H9 (cell line): ENCODE measurements around the gene NUTM2G. TPM values are rescaled to one million over a fixed set of nuclear protein-coding genes. Genes with fewer than 3 reads are reported as not detected.
"Not testable (repeated sequence)": the region's sequence is repeated elsewhere in the genome, so short reads cannot be mapped to it uniquely, and the experiment has no call there.

Source experiments
- DNase-seq: peaks from one replicate; pipeline ENCODE4 v3.0.0-alpha.2; 2017
- H2AFZ ChIP-seq: one replicate; pipeline ENCODE4 v1.6.1; 2013; ENCODE audit warnings: mild to moderate bottlenecking, low read length, control low read depth, moderate library complexity
- H2AK5ac ChIP-seq: 2 replicates; pipeline ENCODE4 v1.6.1; 2013; ENCODE audit warnings: low read length, control low read depth, mixed read lengths; ENCODE audit not compliant: insufficient read length
- H2BK120ac ChIP-seq: one replicate; pipeline ENCODE4 v1.6.1; 2013; ENCODE audit warnings: low read depth, mild to moderate bottlenecking, low read length, control low read depth, inconsistent platforms; ENCODE audit not compliant: poor library complexity, severe bottlenecking
- H2BK12ac ChIP-seq: 2 replicates; pipeline ENCODE4 v1.6.1; 2013; ENCODE audit warnings: low read length, control low read depth, mixed read lengths, low read depth; ENCODE audit not compliant: insufficient read length
- H2BK15ac ChIP-seq: 2 replicates; pipeline ENCODE4 v1.6.1; 2013; ENCODE audit warnings: low read depth, low read length, control low read depth
- H2BK20ac ChIP-seq: one replicate; pipeline ENCODE4 v1.6.1; 2013; ENCODE audit warnings: low read depth, mild to moderate bottlenecking, low read length, control low read depth, inconsistent platforms; ENCODE audit not compliant: poor library complexity, severe bottlenecking
- H2BK5ac ChIP-seq: 2 replicates; pipeline ENCODE4 v1.6.1; 2013; ENCODE audit warnings: low read length, control low read depth, mixed read lengths; ENCODE audit not compliant: insufficient read length
- H3K14ac ChIP-seq: 2 replicates; pipeline ENCODE4 v1.6.1; 2013; ENCODE audit warnings: low read length, control low read depth; ENCODE audit not compliant: insufficient read depth
- H3K18ac ChIP-seq: 2 replicates; pipeline ENCODE4 v1.6.1; 2013; ENCODE audit warnings: low read depth, mild to moderate bottlenecking, mixed read lengths, low read length, control low read depth; ENCODE audit not compliant: insufficient read length
- H3K23ac ChIP-seq: 2 replicates; pipeline ENCODE4 v1.6.1; 2013; ENCODE audit warnings: low read length, control low read depth, mixed read lengths, low read depth; ENCODE audit not compliant: insufficient read length
- H3K23me2 ChIP-seq: 2 replicates; pipeline ENCODE4 v1.6.1; 2013; ENCODE audit warnings: low read depth, mild to moderate bottlenecking, mixed read lengths, low read length, control low read depth; ENCODE audit not compliant: insufficient read length, poor library complexity, severe bottlenecking
- H3K27ac ChIP-seq: 2 replicates; pipeline ENCODE4 v1.5.1; 2013; ENCODE audit warnings: low read length, control low read depth, mixed read lengths, low read depth; ENCODE audit not compliant: insufficient read length
- H3K27me3 ChIP-seq: 2 replicates; pipeline ENCODE4 v1.6.1; 2013; ENCODE audit warnings: low read length, control low read depth, inconsistent platforms; ENCODE audit not compliant: insufficient read depth
- H3K4ac ChIP-seq: 2 replicates; pipeline ENCODE4 v1.6.1; 2013; ENCODE audit warnings: low read depth, mild to moderate bottlenecking, control low read depth, inconsistent platforms, low read length, moderate library complexity
- H3K4me1 ChIP-seq: 2 replicates; pipeline ENCODE4 v1.6.1; 2013; ENCODE audit warnings: low read length, control low read depth, inconsistent platforms; ENCODE audit not compliant: insufficient read depth
- H3K4me2 ChIP-seq: 2 replicates; pipeline ENCODE4 v1.6.1; 2013; ENCODE audit warnings: low read length, control low read depth, mixed read lengths; ENCODE audit not compliant: insufficient read length, insufficient read depth
- H3K56ac ChIP-seq: 2 replicates; pipeline ENCODE4 v1.6.1; 2013; ENCODE audit warnings: low read depth, mild to moderate bottlenecking, mixed read lengths, low read length, control low read depth; ENCODE audit not compliant: insufficient read length
- H3K79me1 ChIP-seq: 2 replicates; pipeline ENCODE4 v1.6.1; 2013; ENCODE audit warnings: low read depth, mild to moderate bottlenecking, moderate library complexity, low read length, control low read depth, inconsistent platforms; ENCODE audit not compliant: insufficient read depth, poor library complexity, severe bottlenecking
- H3K79me2 ChIP-seq: 2 replicates; pipeline ENCODE4 v1.6.1; 2013; ENCODE audit warnings: low read length, control low read depth, inconsistent platforms; ENCODE audit not compliant: insufficient read depth
- H3K9ac ChIP-seq: 2 replicates; pipeline ENCODE4 v1.6.1; 2013; ENCODE audit warnings: low read length, control low read depth, mixed read lengths; ENCODE audit not compliant: insufficient read length; ENCODE audit errors: extremely low read depth
- H3K9me3 ChIP-seq: one replicate; pipeline ENCODE4 v1.6.1; 2013; ENCODE audit warnings: low read depth, low read length, inconsistent platforms; ENCODE audit not compliant: control insufficient read depth
- H3T11ph ChIP-seq: one replicate; pipeline ENCODE4 v1.6.1; 2013; ENCODE audit warnings: mild to moderate bottlenecking, low read length, control low read depth, inconsistent platforms
- H4K20me1 ChIP-seq: one replicate; pipeline ENCODE4 v1.6.1; 2013; ENCODE audit not compliant: control insufficient read depth, insufficient read length, insufficient read depth
- H4K5ac ChIP-seq: 2 replicates; pipeline ENCODE4 v1.6.1; 2013; ENCODE audit warnings: low read depth, mild to moderate bottlenecking, mixed read lengths, low read length, control low read depth; ENCODE audit not compliant: insufficient read length
- H4K8ac ChIP-seq: replicated peaks from 2 replicates; pipeline ENCODE4 v1.6.1; 2013; ENCODE audit warnings: low read length, control low read depth, mixed read lengths, low read depth; ENCODE audit not compliant: insufficient read length
- H4K91ac ChIP-seq: 2 replicates; pipeline ENCODE4 v1.6.1; 2013; ENCODE audit warnings: low read depth, mild to moderate bottlenecking, moderate library complexity, mixed read lengths, low read length, control low read depth; ENCODE audit not compliant: insufficient read length
- H3K27ac Mint-ChIP-seq, 3 experiments: 2 replicates in 2 of 3; 3 replicates in 1 of 3; pipeline ENCODE4 v1.8.0; 2020 to 2021; ENCODE audit warnings: mixed read lengths in 3 of 3, mild to moderate bottlenecking in 1 of 3, moderate library complexity in 1 of 3
- H3K27me3 Mint-ChIP-seq: 2 replicates; pipeline ENCODE4 v1.8.0; 2021; ENCODE audit warnings: low read depth, mild to moderate bottlenecking, moderate library complexity, mixed read lengths
- H3K36me3 Mint-ChIP-seq, 3 experiments: 2 replicates in 2 of 3; 3 replicates in 1 of 3; pipeline ENCODE4 v1.8.0; 2020 to 2021; ENCODE audit warnings: low read depth in 3 of 3, mixed read lengths in 3 of 3; ENCODE audit not compliant: insufficient read depth in 1 of 3
- H3K4me1 Mint-ChIP-seq, 2 experiments: 2 replicates each; pipeline ENCODE4 v1.8.0; 2020; ENCODE audit warnings: mixed read lengths in 2 of 2
- H3K4me3 Mint-ChIP-seq, 2 experiments: 2 replicates in 1 of 2; 3 replicates in 1 of 2; pipeline ENCODE4 v1.8.0; 2020 to 2021; ENCODE audit warnings: mild to moderate bottlenecking in 2 of 2, mixed read lengths in 2 of 2, moderate library complexity in 1 of 2
- H3K9me3 Mint-ChIP-seq, 2 experiments: 2 replicates in 1 of 2; 3 replicates in 1 of 2; pipeline ENCODE4 v1.8.0; 2020; ENCODE audit warnings: mild to moderate bottlenecking in 2 of 2, mixed read lengths in 2 of 2, moderate library complexity in 1 of 2
- WGBS: extraction: QIAGEN DNeasy Blood & Tissue Kit; methylation state at CpG from one replicate; pipeline ENCODE4 v1.1.7; 2013; ENCODE audit warnings: missing lambda C conversion rate, low lambda C conversion rate, mixed read lengths; ENCODE audit not compliant: insufficient read length; ENCODE audit errors: extremely low coverage; 5-methylcytosine and 5-hydroxymethylcytosine counted together
- total RNA-seq: library from RNA; stranded (reverse); gene quantifications from 2 replicates; pipeline ENCODE4 v1.2.1, GENCODE V29; 2021

Gene NUTM2G
- total RNA-seq, 1 experiment from 2014 or later, result 0.57 TPM

- H3K9me3 Mint-ChIP-seq, H3K23me2 ChIP-seq, H3K36me3 Mint-ChIP-seq, H3K27ac Mint-ChIP-seq, H2BK120ac ChIP-seq, H2AFZ ChIP-seq, DNase-seq, H3K23ac ChIP-seq, H3K4me1 ChIP-seq, H4K91ac ChIP-seq, H2BK5ac ChIP-seq, H3K79me1 ChIP-seq, H4K5ac ChIP-seq, H3K79me2 ChIP-seq, H2BK15ac ChIP-seq, H3K18ac ChIP-seq, H3T11ph ChIP-seq, H3K4me3 Mint-ChIP-seq, H3K4me2 ChIP-seq, H4K20me1 ChIP-seq, H3K9me3 ChIP-seq, H3K4ac ChIP-seq, H3K27me3 Mint-ChIP-seq, H2BK12ac ChIP-seq, H3K27ac ChIP-seq, H3K56ac ChIP-seq, H3K4me1 Mint-ChIP-seq, H3K14ac ChIP-seq, H2BK20ac ChIP-seq, H2AK5ac ChIP-seq, H3K9ac ChIP-seq, H4K8ac ChIP-seq, H3K27me3 ChIP-seq: not testable (repeated sequence)
- WGBS, result no CpG with 5 or more reads among the region's 5 CpGs
Observed at GRCh38 chr9:96904947-96905722, 23.5 kb upstream of the NUTM2G start.

- WGBS, result no CpG with 5 or more reads among the region's 3 CpGs
- not testable (repeated sequence) for H3K9me3 Mint-ChIP-seq, H3K9me3 ChIP-seq, H4K91ac ChIP-seq, H3K4ac ChIP-seq, H4K20me1 ChIP-seq, H3K18ac ChIP-seq, H4K8ac ChIP-seq, H3K23me2 ChIP-seq, H2AFZ ChIP-seq, H3K9ac ChIP-seq, H3K23ac ChIP-seq, H3K4me1 Mint-ChIP-seq, H2BK12ac ChIP-seq, H3K27ac Mint-ChIP-seq, H2BK20ac ChIP-seq, H2AK5ac ChIP-seq, H3K4me2 ChIP-seq, H3K14ac ChIP-seq, H3K4me3 Mint-ChIP-seq, H3K56ac ChIP-seq, H3K4me1 ChIP-seq, DNase-seq, H3K79me2 ChIP-seq, H4K5ac ChIP-seq, H3K79me1 ChIP-seq, H3K27me3 Mint-ChIP-seq, H3K27me3 ChIP-seq, H2BK120ac ChIP-seq, H2BK5ac ChIP-seq, H2BK15ac ChIP-seq, H3T11ph ChIP-seq, H3K27ac ChIP-seq, H3K36me3 Mint-ChIP-seq
Observed at GRCh38 chr9:96908479-96908878, 20.2 kb upstream of the NUTM2G start.
